Measurements from ENCODE around the gene HTR3C.
"Not testable (repeated sequence)": the region's sequence is repeated elsewhere in the genome, so short reads cannot be mapped to it uniquely, and the experiment has no call there.

The HTR3C gene, protein sequence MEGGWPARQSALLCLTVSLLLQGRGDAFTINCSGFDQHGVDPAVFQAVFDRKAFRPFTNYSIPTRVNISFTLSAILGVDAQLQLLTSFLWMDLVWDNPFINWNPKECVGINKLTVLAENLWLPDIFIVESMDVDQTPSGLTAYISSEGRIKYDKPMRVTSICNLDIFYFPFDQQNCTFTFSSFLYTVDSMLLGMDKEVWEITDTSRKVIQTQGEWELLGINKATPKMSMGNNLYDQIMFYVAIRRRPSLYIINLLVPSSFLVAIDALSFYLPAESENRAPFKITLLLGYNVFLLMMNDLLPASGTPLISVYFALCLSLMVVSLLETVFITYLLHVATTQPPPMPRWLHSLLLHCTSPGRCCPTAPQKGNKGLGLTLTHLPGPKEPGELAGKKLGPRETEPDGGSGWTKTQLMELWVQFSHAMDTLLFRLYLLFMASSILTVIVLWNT

DNA sequence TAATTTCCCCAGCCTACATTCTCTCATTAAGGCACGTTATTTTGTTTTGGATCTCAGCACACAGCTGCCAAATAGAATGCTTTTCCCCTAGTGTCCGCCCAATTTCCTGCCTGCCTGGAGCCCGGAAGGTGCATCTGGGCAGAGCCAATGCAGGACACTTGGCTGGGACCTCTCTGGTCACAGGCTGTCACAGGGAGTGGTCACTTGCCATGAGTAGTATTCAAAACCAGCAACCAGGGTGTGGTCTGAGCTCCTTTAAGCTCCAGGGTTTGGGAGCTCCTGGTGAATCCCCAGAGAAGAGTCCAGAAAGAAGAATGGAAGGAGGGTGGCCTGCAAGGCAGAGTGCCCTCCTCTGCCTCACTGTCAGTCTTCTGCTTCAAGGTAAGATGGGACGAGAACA, at the start of gene HTR3C:
Gene HTR3C (plus strand): TSS at position 281 of the 400 bp plus-strand sequence. CDS start 34 bp downstream, at position 315.
- no peak for DNase-seq (ENCODE audit: low read depth)
- TF ChIP-seq, protein P1, sequence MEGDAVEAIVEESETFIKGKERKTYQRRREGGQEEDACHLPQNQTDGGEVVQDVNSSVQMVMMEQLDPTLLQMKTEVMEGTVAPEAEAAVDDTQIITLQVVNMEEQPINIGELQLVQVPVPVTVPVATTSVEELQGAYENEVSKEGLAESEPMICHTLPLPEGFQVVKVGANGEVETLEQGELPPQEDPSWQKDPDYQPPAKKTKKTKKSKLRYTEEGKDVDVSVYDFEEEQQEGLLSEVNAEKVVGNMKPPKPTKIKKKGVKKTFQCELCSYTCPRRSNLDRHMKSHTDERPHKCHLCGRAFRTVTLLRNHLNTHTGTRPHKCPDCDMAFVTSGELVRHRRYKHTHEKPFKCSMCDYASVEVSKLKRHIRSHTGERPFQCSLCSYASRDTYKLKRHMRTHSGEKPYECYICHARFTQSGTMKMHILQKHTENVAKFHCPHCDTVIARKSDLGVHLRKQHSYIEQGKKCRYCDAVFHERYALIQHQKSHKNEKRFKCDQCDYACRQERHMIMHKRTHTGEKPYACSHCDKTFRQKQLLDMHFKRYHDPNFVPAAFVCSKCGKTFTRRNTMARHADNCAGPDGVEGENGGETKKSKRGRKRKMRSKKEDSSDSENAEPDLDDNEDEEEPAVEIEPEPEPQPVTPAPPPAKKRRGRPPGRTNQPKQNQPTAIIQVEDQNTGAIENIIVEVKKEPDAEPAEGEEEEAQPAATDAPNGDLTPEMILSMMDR (IDR thresholded peaks at IDR 0.05; ENCODE audit: low read length, missing control alignments): no peak
- H3K4me3 ChIP-seq (replicated peaks; ENCODE audit: low read depth, low read length): no peak within 1 kb of the TSS

DNA sequence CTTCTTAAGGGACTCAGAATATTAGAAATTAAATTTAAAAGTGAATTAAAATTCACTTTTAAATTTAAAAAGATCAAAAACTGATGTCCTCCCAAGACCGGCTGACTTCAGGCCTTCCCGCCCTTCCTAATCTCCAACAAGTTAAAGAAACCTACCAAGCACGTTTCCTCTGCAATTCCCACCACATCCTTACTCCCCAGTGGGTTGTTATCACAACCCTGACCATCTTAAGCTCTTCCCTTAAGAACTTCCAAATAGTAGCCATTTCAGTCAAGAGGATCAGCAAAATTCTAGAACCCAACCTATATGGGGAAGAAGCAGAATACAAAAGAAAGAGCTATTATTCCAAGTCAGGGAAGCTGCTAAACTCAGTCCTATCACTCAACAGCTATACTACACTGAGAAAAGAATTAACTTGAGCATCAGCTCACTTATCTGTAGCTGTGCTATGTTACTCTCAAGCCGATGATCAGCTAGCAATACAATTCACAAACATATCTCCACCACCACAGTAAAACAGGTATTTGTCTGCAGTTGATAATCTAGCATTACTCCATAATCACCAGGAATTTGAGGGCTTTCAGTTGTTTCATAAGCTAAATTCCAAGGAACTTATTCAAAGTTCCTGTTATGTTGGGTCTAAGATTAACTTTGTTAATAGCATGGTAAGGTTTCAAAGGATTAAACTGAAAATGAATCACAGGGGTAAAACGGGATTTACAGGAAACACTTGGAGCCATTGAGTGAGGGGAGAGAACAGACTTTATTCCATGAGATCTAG, 49.5 kb upstream of the HTR3C start:
- TF ChIP-seq, protein P1 (IDR thresholded peaks at IDR 0.05; ENCODE audit: low read length, missing control alignments): no peak
- no peak overlapping the region for H3K4me3 ChIP-seq (replicated peaks; ENCODE audit: low read depth, low read length)
- DNase-seq (ENCODE audit: low read depth): peak; percentile 79

DNA sequence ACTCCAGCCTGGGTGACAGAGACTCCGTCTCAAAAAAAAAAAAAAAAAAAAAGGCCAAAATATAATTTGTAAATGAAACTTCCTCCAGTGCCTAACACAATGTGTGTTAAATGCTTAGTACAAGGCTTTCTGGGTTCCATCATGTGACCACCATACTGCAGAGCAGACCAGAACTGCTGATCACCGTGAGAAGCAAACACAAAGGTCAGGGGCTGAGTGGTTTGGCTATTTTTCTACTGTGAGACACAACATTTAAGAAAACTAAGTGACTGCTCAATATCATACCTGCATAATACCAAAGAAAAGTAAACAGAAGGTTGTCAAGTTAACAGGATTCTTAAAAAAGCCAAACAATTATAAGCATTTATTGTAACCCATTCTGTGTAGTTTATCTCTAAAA, 48.4 kb upstream of the HTR3C start:
- DNase-seq (ENCODE audit: low read depth): no peak
- TF ChIP-seq, protein P1 (IDR thresholded peaks at IDR 0.05; ENCODE audit: low read length, missing control alignments): no peak

DNA sequence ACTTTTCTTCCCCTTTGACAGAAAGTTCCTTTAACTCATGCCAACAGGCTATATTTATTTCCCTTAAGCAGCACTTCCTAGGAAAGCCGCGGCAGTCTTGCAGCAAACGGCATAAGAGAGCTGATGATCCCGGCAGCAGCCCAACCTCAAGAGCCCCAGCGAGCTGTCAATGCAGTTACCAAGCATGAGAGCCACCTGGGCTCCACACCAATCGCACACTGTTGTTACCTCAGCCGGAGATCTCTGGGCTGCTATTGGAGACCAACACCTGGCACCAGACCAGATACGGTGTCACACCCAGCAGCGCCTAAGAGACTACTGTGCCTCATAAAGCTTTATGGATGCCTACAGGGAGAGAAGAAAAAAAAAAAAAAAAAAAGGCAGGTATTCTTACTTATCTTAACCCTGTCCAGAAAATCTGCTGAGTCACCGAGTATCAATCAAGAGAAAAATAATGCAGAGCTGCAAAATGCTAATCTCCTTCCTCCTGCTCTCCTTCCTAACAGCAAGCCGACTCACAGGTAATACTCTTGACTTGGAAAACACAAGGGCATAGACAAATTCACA, 46.8 kb upstream of the HTR3C start:
- DNase-seq (ENCODE audit: low read depth): peak; percentile 15
- TF ChIP-seq, protein P1 (IDR thresholded peaks at IDR 0.05; ENCODE audit: low read length, missing control alignments): no peak
- no peak overlapping the region for H3K4me3 ChIP-seq (replicated peaks; ENCODE audit: low read depth, low read length)

More for the DNA sequence above, 48.4 kb upstream of the HTR3C start:
- no peak overlapping the region for H3K4me3 ChIP-seq (replicated peaks; ENCODE audit: low read depth, low read length)

DNA sequence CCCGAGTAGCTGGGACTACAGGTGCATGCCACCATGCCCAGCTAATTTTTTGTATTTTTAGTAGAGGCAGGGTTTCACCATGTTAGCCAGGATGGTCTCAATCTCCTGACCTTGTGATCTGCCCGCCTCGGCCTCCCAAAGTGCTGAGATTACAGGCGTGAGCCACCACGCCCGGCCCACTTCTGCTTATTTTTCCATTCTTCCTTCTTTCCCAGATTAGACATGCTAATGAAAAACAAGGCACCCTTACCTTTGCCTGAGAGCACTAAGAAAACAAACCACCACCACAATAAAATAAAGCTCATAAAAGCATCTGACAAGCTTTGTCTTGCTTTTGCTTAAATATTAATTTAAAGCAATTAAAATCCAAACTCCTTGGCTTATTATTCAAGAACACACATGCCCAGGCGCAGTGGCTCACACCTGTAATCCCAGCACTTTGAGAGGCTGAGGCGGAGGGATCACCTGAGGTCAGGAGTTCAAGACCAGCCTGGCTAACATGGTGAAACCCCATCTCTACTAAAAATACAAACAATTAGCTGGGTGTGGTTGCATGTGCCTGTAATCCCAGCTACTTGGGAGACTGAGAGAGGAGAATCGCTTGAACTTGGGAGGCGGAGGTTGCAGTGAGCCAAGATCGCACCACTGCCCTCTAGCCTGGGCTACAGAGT, 45.6 kb upstream of the HTR3C start:
- not testable (repeated sequence) for DNase-seq (ENCODE audit: low read depth)

DNA sequence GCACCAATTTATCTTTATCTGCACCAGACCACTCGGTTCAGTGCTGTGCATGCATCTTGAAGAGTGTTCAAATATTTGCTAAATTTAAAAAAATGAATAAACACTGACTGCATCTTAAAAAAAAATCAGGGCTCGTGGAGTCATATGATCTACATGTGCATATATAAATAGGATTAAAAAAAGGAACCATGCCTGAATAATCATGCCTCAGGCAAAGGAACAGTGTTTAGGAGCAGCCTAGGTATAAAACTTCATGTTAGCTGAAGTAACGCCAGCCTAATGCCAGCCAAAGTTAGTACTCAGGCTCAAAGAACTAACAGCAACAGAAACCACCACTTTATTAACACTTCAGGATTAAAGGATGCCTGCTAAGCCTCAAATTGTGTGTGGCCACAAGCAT, 44.7 kb upstream of the HTR3C start:
- no peak for DNase-seq (ENCODE audit: low read depth)

More for the DNA sequence above, 45.6 kb upstream of the HTR3C start:
- not testable (repeated sequence) for H3K4me3 ChIP-seq (replicated peaks; ENCODE audit: low read depth, low read length)

More for the DNA sequence above, 44.7 kb upstream of the HTR3C start:
- TF ChIP-seq, protein P1 (IDR thresholded peaks at IDR 0.05; ENCODE audit: low read length, missing control alignments): no peak
- no peak overlapping the region for H3K4me3 ChIP-seq (replicated peaks; ENCODE audit: low read depth, low read length)
